OCI-LY7 (cell line): ENCODE data around the gene ABCC5. TPM values are rescaled to one million over a fixed set of nuclear protein-coding genes. Genes with fewer than 3 reads are reported as not detected.

Experiments used
- BruUV-seq: library from RNA; stranded (reverse); fragments of 400-500 nt; replicated peaks from 2 replicates; lab custom pipeline; 2021; lab: Mats Ljungman, UMichigan
- CTCF ChIA-PET: fragments of 300-600 bp; sonication (Branson Sonifier 250); formaldehyde crosslinking; loops from one replicate; lab custom pipeline; 2022; ENCODE audit warnings: antibody characterized with exemption; ENCODE audit not compliant: unreplicated experiment; lab: Charles Lee
- POLR2A ChIA-PET: fragments of 300-600 bp; sonication (Branson Sonifier 250); formaldehyde crosslinking; loops from one replicate; lab custom pipeline; 2022; ENCODE audit warnings: antibody characterized with exemption; lab: Charles Lee
- DNase-seq: peaks from one replicate; pipeline ENCODE4 v3.0.0-alpha.2; 2015; ENCODE audit warnings: low spot score
- H2AFZ ChIP-seq: fragments of 200-600 bp; sonication (generic), shearing (Covaris generic); 2 replicates; pipeline ENCODE4 v1.6.1; 2014; ENCODE audit warnings: mild to moderate bottlenecking, antibody characterized with exemption, low read length, moderate library complexity
- H3K27ac ChIP-seq: fragments of 200-600 bp; sonication (generic); 2 replicates; pipeline ENCODE4 v1.5.1; 2014; ENCODE audit warnings: mixed run types, low read depth, mild to moderate bottlenecking, moderate library complexity, low read length, inconsistent platforms; ENCODE audit not compliant: poor library complexity, severe bottlenecking
- H3K36me3 ChIP-seq: fragments of 200-600 bp; sonication (generic); 2 replicates; pipeline ENCODE4 v1.6.1; 2014; ENCODE audit warnings: mild to moderate bottlenecking, antibody characterized with exemption, low read length, moderate library complexity, mixed read lengths; ENCODE audit not compliant: insufficient read depth
- H3K4me1 ChIP-seq: fragments of 200-600 bp; sonication (generic); 2 replicates; pipeline ENCODE4 v1.5.1; 2014; ENCODE audit warnings: mild to moderate bottlenecking, low read length; ENCODE audit not compliant: insufficient read depth, poor library complexity, severe bottlenecking
- H3K4me2 ChIP-seq: fragments of 200-600 bp; sonication (generic); 2 replicates; pipeline ENCODE4 v1.6.1; 2014; ENCODE audit warnings: mild to moderate bottlenecking, low read length
- H3K4me3 ChIP-seq: fragments of 200-600 bp; sonication (generic); 2 replicates; pipeline ENCODE4 v1.5.1; 2014; ENCODE audit warnings: mild to moderate bottlenecking, low read depth, low read length; ENCODE audit not compliant: poor library complexity, severe bottlenecking
- H3K79me2 ChIP-seq: fragments of 200-600 bp; sonication (generic); 2 replicates; pipeline ENCODE4 v1.6.1; 2016; ENCODE audit warnings: low read depth, mild to moderate bottlenecking, low read length, moderate library complexity, mixed read lengths; ENCODE audit not compliant: insufficient read depth
- H3K9me2 ChIP-seq: fragments of 200-600 bp; sonication (generic); 2 replicates; pipeline ENCODE4 v1.6.1; 2016; ENCODE audit warnings: mild to moderate bottlenecking, low read length, mixed read lengths; ENCODE audit not compliant: insufficient read depth
- H3K9me3 ChIP-seq: fragments of 200-600 bp; sonication (generic); 2 replicates; pipeline ENCODE4 v1.6.1; 2014; ENCODE audit warnings: mild to moderate bottlenecking, mixed run types, low read length, mixed read lengths
- H4K20me1 ChIP-seq: fragments of 200-600 bp; sonication (generic); 2 replicates; pipeline ENCODE4 v1.6.1; 2014; ENCODE audit warnings: mild to moderate bottlenecking, antibody characterized with exemption, low read length, moderate library complexity, mixed read lengths; ENCODE audit not compliant: insufficient read depth
- EZH2phosphoT487 ChIP-seq: fragments of 200-600 bp; sonication (generic); IDR thresholded peaks from 2 replicates; pipeline ENCODE4 v1.6.1; 2018; ENCODE audit warnings: low read depth, borderline replicate concordance, mild to moderate bottlenecking, mixed run types, antibody characterized with exemption, low read length, moderate library complexity, mixed read lengths
- intact Hi-C: fragments of 100-400 bp; cut with micrococcal nuclease; formaldehyde crosslinking; loops from one replicate; pipeline ENCODE4 v1.10.0; 2022; ENCODE audit not compliant: unreplicated experiment
- total RNA-seq, 2 experiments: library from RNA; depleted of rRNA in 1 of 2; stranded (reverse); fragments of >200 nt in 1 of 2; shearing (Covaris generic) in 1 of 2; gene quantifications; 2 replicates each; pipeline ENCODE4 v1.2.3, GENCODE V29; 2014 to 2022
- TF ChIP-seq, protein P1 (sequence below): fragments of 200-600 bp; sonication (generic); conservative IDR thresholded peaks from 2 replicates; pipeline ENCODE4 v1.5.1; 2014; ENCODE audit warnings: mild to moderate bottlenecking, antibody characterized with exemption, low read length, moderate library complexity, mixed read lengths

Gene ABCC5
- total RNA-seq, 2 experiments from 2014 or later: 18.1 to 24.8 TPM

DNA sequence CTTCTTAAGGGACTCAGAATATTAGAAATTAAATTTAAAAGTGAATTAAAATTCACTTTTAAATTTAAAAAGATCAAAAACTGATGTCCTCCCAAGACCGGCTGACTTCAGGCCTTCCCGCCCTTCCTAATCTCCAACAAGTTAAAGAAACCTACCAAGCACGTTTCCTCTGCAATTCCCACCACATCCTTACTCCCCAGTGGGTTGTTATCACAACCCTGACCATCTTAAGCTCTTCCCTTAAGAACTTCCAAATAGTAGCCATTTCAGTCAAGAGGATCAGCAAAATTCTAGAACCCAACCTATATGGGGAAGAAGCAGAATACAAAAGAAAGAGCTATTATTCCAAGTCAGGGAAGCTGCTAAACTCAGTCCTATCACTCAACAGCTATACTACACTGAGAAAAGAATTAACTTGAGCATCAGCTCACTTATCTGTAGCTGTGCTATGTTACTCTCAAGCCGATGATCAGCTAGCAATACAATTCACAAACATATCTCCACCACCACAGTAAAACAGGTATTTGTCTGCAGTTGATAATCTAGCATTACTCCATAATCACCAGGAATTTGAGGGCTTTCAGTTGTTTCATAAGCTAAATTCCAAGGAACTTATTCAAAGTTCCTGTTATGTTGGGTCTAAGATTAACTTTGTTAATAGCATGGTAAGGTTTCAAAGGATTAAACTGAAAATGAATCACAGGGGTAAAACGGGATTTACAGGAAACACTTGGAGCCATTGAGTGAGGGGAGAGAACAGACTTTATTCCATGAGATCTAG is 14.3 kb downstream of the ABCC5 start:
- Histone ChIP-seq H3K36me3 (peaks cover 11% of the 10 kb centered on the region), H3K4me2 (no peak overlapping the region), H3K9me3 (no peaks in the 10 kb centered on the region), H3K4me1 (peaks cover 27% of the 10 kb centered on the region), H3K4me3 (no peak overlapping the region), H4K20me1 (no peaks in the 10 kb centered on the region), H3K27ac (no peak overlapping the region), H3K9me2 (no peaks in the 10 kb centered on the region), H2AFZ (no peak overlapping the region), H3K79me2 (no peaks in the 10 kb centered on the region)
- ChIA-PET CTCF (interaction anchor here (0.5 kb wide), 1 partner anchor 28 kb away, joined by 14 read pairs; no protein-coding TSS in a partner anchor), POLR2A (interaction anchor here (0.7 kb wide), 2 partner anchors 121 to 707 kb away, joined by 3 read pairs; no protein-coding TSS in a partner anchor)
- intact Hi-C loops: no loop called here
- BruUV-seq: no TSS peak
- TF ChIP-seq EZH2phosphoT487: no peak
- TF ChIP-seq, protein P1, sequence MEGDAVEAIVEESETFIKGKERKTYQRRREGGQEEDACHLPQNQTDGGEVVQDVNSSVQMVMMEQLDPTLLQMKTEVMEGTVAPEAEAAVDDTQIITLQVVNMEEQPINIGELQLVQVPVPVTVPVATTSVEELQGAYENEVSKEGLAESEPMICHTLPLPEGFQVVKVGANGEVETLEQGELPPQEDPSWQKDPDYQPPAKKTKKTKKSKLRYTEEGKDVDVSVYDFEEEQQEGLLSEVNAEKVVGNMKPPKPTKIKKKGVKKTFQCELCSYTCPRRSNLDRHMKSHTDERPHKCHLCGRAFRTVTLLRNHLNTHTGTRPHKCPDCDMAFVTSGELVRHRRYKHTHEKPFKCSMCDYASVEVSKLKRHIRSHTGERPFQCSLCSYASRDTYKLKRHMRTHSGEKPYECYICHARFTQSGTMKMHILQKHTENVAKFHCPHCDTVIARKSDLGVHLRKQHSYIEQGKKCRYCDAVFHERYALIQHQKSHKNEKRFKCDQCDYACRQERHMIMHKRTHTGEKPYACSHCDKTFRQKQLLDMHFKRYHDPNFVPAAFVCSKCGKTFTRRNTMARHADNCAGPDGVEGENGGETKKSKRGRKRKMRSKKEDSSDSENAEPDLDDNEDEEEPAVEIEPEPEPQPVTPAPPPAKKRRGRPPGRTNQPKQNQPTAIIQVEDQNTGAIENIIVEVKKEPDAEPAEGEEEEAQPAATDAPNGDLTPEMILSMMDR: no peak
- no peak for DNase-seq

DNA sequence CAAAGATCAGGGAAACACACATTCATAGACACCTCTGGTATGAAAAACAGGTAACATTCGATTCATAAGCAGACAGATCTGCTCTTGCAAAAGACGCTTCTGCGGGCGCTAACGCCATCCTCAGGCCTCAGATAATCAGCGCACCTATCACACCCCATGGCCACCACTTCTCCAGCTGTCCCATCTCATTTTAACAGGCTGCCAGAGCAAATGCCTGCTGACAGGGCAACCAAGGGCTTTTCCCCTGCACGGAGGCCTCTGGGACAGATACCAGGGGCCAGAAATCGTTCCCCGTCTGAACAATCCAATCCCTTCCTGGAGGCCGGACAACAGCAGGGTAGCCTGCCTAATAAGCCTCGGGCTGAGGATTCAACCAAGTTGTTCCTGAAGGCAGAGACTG is 15.2 kb downstream of the ABCC5 start:
- intact Hi-C loops: no loop called here
- H3K27ac ChIP-seq: no peak overlapping the region

More for the DNA sequence above, 15.2 kb downstream of the ABCC5 start:
- TF ChIP-seq EZH2phosphoT487: no peak
- TF ChIP-seq, protein P1: no peak
- Histone ChIP-seq H3K9me2 (no peaks in the 10 kb centered on the region), H3K4me1 (peaks cover 18% of the 10 kb centered on the region), H3K36me3 (peaks cover 3% of the 10 kb centered on the region; the same call in 1 of the 2 replicates), H3K9me3 (no peaks in the 10 kb centered on the region), H4K20me1 (no peaks in the 10 kb centered on the region), H3K4me2 (no peak overlapping the region), H2AFZ (no peak overlapping the region), H3K4me3 (no peak overlapping the region), H3K79me2 (no peaks in the 10 kb centered on the region)
- POLR2A ChIA-PET: interaction anchor here (0.7 kb wide), 1 partner anchor 225 kb away, joined by 3 read pairs; no protein-coding TSS in a partner anchor
- no peak for DNase-seq
- no TSS peak for BruUV-seq
- CTCF ChIA-PET: no interaction called here
